HG02970 (cell line): ENCODE data around the gene GDA.

Source experiments
- ATAC-seq: cut with Tn5 transposase; IDR thresholded peaks from one replicate; pipeline ENCODE4 v1.9.1; 2021; ENCODE audit warnings: mild to moderate bottlenecking, moderate library complexity, moderate number of reproducible peaks; ENCODE audit not compliant: unreplicated experiment, low FRiP score

GDA gene

DNA sequence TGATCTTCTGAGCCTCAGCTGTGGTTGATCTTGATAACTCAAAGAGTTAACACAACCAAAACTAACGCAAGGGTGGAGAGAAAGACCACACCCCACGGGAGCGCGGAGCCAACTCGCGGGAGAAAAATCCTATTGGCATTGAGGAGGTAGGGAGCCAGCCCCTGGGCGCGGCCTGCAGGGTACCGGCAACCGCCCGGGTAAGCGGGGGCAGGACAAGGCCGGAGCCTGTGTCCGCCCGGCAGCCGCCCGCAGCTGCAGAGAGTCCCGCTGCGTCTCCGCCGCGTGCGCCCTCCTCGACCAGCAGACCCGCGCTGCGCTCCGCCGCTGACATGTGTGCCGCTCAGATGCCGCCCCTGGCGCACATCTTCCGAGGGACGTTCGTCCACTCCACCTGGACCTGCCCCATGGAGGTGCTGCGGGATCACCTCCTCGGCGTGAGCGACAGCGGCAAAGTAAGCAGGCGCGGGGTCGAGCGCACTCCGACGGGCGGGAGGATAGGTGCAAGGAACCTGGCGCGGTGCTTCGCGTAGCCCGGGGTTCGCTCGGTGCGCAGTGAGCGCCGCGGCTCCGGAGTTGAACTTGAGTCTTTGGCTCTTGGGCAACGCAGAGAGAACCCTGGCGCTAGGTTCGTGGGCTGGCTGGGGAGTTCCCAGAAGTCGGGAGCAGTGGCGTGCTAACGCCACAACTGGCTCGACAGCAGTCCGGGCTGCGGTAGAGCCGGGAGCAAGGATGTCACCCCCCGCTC, at the start of gene GDA:
Gene GDA (plus strand): TSS at position 210 of the 745 bp plus-strand sequence. CDS start 120 bp downstream, at position 330.
- no peak for ATAC-seq

- ATAC-seq = no peak
Observed at GRCh38 chr9:72102520-72102919, 46.7 kb upstream of the GDA start.

- no peak for ATAC-seq
Observed at GRCh38 chr9:72113056-72113455, 36.2 kb upstream of the GDA start.

- ATAC-seq = no peak
Observed at GRCh38 chr9:72119853-72120252, 29.4 kb upstream of the GDA start.

DNA sequence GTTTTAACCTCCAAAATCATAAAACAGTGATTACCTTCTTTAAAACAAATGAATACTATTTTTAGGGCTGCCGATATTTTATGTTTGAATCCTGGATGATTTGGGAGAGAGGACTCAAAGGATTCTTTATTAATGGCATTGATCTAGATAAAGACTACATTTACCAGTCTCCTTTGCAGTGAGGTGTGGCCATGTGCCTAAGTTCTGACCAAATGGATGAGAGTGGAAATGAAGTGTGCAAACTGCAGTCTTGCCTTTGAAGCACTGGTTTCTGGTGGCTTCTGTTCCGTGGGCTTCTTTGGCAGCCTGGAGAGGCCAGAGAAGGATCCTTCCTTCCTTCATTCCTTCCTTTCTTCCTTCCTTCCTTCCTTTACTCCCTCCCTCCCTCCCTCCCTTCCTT, 24.3 kb upstream of the GDA start:
- ATAC-seq = no peak

DNA sequence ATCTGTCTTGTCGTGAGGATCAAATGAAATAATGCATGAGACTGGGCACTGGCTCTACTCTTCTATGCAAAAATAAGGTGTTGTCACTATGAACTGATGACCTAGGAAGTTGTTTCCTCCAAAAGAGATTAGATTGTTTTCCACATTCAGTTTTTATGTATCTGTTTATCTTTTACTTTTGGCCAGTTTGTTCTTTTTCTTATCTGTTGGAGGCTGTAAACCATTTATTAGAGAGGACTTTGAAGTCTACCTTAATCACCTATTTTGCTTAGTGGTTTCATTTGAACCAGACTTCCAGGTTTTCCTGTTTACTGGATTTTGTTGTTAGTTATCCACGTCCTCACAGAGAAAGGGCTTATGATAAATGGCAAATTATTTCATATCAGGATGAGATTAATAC, 21.5 kb upstream of the GDA start:
- no peak for ATAC-seq

- no peak for ATAC-seq
Observed at GRCh38 chr9:72128526-72128925, 20.7 kb upstream of the GDA start.

DNA sequence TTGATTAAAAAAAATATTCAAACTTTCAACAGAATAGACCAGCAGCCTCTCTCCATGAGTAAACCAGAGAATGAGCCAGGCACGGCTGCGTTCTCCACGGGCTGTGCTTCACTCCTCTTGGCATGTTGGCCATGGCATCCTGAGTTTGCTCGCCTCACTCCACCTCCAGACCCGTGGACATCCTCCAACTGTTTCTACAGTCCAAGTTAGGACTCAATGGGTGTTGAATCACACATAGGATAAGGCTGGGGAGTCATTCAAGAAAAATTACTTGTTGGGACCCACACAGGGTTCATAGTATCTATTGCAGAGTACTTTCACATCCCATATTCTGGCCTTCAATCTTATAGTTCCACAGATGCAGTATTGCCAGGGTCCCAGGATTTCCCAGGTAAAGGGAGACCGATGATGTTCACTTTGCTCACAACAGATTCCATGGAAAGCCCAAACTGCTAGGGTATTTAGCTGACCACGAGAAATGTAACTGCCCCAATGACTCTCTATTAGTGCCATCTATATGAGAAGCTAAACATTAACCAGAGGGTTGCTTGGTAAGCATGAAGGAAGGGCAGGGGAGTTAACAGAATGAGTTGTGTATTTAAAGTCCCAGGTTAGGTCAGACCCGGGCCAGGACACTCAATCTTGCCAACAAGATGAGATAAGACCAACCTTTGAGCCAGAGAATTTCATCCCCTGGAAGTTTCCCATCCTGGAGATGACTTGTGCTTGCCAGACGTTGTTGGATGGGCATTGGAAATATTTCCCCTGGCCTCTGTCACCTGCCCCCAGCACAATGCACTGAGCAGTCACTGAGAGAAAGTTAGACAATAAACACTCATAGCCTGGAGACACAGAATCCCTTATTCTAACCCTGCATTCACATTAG, 19.7 kb upstream of the GDA start:
- ATAC-seq = no peak

GRCh38 chr9:72130321-72130720, 18.9 kb upstream of the GDA start:
- ATAC-seq = no peak

DNA sequence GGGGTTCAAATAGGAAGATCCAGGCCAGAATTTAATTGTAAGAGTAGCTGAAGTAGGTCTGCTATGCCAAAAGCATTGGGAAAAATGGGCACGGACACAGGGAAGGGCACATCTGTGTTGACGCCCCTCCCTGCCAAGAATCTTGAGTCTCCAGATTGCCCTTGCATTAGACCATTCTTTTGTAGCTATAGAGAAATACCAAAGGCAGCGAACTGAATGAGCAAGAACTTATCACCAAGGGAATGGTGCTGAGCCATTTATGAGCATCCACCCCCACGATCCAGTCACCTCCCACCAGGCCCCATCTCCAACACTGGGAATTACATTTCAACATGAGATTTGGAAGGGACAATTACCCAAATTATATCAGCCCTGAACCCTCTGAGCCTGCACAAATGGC, 18.0 kb upstream of the GDA start:
- ATAC-seq = no peak

- ATAC-seq = no peak
Observed at GRCh38 chr9:72132052-72132451, 17.2 kb upstream of the GDA start.

DNA sequence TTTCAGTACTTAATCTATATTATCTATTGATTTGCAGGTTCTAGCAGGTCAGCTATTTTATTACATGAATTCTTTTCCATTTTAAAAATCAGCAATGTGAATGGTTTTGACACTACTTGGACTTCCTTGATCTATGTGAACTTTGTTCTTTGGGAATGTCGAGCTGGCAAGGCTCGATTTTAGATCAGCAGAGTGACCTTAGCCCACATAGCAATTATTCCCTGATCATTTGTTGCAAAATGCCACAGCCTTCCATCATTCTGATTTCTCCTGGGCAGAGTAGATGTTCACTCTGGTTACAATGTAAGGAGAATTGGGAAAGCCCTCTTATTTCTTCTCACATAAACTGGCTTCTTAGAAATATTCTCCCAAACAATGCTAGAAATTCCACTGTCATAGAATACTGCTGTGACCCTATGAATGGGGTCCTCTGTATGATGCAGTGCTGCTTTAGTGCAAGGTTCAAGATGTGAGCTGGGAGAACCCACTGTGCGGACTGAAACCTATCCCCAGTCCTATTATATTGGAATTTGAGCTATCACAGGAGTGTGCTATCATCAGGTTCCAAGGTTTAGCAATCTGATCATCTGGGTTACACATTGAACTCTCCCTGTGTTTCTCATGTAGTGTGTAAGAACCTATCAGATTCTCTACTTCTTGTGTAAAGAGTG, 15.7 kb upstream of the GDA start:
- ATAC-seq = no peak

DNA sequence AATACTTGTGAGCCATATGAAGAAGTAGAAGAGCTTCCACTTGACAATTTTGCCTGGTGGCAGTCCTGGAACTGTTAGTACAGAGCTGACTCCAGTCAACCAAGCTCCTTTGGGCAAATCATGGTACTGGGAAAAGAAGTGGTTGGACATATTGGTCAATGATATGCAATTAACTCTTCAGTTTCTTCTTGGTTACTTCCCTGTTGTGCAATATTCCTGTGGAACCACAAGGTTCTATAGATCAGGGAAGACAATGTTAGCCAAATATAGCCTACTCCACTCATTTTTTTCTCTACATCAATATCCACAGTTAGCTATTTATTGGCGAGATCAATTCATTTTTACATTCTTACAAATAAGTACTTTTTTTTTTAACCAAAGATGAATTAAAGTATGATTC, 14.4 kb upstream of the GDA start:
- no peak for ATAC-seq

DNA sequence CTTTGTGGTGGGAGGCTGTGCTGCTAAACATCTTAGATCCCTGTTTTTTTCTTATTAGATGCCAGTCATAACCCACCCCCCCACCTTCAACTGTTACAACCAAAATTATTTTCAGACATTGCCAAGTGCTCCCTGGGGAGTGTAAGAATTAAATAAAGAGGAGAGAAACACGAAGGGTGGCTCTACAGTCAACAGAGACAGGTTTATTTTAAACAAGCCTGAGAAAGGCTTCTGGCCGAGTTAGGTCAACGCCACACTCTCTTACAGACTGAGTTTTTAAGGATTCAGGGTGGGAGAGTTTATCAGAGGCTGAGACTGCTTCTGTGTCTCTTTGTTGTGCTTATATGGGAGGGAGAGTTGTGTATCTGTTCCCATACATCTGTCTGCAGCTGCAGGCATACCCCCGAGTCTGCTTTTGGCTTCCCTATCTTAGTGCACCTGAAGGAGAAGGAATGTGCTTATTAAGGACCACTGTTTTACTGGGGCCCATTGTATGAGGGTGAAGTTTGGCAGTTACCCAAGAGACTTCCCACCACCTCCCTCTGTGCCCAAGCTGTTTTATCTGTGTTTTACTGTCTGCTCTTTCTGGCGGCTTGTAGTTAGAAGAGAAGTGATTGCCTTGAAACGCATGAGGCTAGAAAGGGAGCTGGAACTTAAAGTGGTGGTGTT, 11.4 kb upstream of the GDA start:
- ATAC-seq = no peak

DNA sequence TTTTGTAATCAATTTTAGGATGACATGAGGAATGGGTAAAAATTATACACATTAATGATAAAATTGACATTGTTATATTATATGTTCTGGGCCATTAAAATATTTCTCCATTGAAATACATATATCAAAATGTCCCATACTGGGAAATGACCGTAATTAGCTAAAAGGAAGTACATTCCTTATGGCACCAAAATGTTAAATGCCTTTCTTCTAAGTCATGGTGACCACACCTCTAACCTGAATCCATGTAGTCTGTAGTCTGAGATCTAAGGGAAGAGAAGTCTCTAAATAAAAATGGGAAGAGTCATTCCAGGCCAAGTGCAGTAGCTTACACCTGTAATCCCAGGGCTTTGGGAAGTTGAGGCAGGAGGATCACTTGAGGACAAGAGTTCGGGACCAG, 10.0 kb upstream of the GDA start:
- no peak for ATAC-seq

- no peak for ATAC-seq
Observed at GRCh38 chr9:72140586-72140985, 8.7 kb upstream of the GDA start.

GRCh38 chr9:72141484-72141883, 7.8 kb upstream of the GDA start:
- no peak for ATAC-seq

- ATAC-seq = no peak
Observed at GRCh38 chr9:72144756-72145492, 4.3 kb upstream of the GDA start.

- ATAC-seq = no peak
Observed at GRCh38 chr9:72145733-72146505, 3.3 kb upstream of the GDA start.
